ENCODE measurements around the gene ZIC5.
A peak's percentile ranks its signal among the peaks of the same experiment; 100 is the strongest.

- TF ChIP-seq MXI1 (IDR thresholded peaks at IDR 0.05; ENCODE audit: borderline replicate concordance, low read depth, low read length) (no peak), ONECUT2 (CRISPR knock-in tag; IDR thresholded peaks at IDR 0.05) (no peak), POLR2A (IDR thresholded peaks at IDR 0.05; ENCODE audit: insufficient read depth in 1 of 2, low read depth in 2 of 2, low read length in 2 of 2) (no peak), CTCF (CRISPR knock-in tag; IDR thresholded peaks at IDR 0.05) (peak; percentile 90), ARID3A (IDR thresholded peaks at IDR 0.05; ENCODE audit: low read depth, low read length) (no peak), SP2 (CRISPR knock-in tag; IDR thresholded peaks at IDR 0.05) (no peak), MAFF (IDR thresholded peaks at IDR 0.05; ENCODE audit: low read depth, low read length) (no peak), MEIS1 (CRISPR knock-in tag; IDR thresholded peaks at IDR 0.05; ENCODE audit: borderline replicate concordance) (no peak), EZH2 (conservative IDR thresholded peaks at IDR 0.05; ENCODE audit: low read depth, low read length) (no peak)
Measured at GRCh38 chr13:99916366-99917103, 55.0 kb downstream of the ZIC5 start.
